Measurements from ENCODE around the gene HHIP. TPM values are rescaled to one million over a fixed set of nuclear protein-coding genes. Genes with fewer than 3 reads are reported as not detected.

Gene HHIP
- total and polyA plus RNA-seq, 2 donors from 2014 or later, result 0.85 to 2.5 TPM

- Histone ChIP-seq H3K36me3 (ENCODE audit: control insufficient read depth in 2 of 3, insufficient read depth in 3 of 3, low read length in 3 of 3) (no peaks in the 10 kb centered on the region), H3K9me3 (ENCODE audit: control insufficient read depth in 2 of 3, insufficient read depth in 1 of 3, low read length in 3 of 3) (no peaks in the 10 kb centered on the region), H3K9ac (ENCODE audit: low read length in 3 of 3) (no peak overlapping the region), H3K4me1 (ENCODE audit: control insufficient read depth in 2 of 3, insufficient read depth in 2 of 3, low read depth in 1 of 3, low read length in 3 of 3) (no peaks in the 10 kb centered on the region), H3K27ac (ENCODE audit: low read depth in 2 of 2, low read length in 2 of 2) (no peak overlapping the region), H3K4me3 (ENCODE audit: low read length in 3 of 3) (no peak overlapping the region), H3K27me3 (ENCODE audit: control insufficient read depth, insufficient read depth, low read length) (no peaks in the 10 kb centered on the region)
- DNase-seq (no peak), FAIRE-seq (no peak)
- intact Hi-C loops (cut with DNase I), result no loop called here
- no peak for TF ChIP-seq CTCF (IDR thresholded peaks at IDR 0.05; ENCODE audit: borderline replicate concordance, extremely low read depth, insufficient read depth)
Measured at GRCh38 chr4:144689125-144689524, 43.2 kb downstream of the HHIP start.

- Histone ChIP-seq H3K27ac (ENCODE audit: low read depth in 2 of 2, low read length in 2 of 2) (no peak overlapping the region), H3K36me3 (ENCODE audit: control insufficient read depth in 2 of 3, insufficient read depth in 3 of 3, low read length in 3 of 3) (no peaks in the 10 kb centered on the region), H3K4me3 (ENCODE audit: low read length in 3 of 3) (no peak overlapping the region), H3K4me1 (ENCODE audit: control insufficient read depth in 2 of 3, insufficient read depth in 2 of 3, low read depth in 1 of 3, low read length in 3 of 3) (no peaks in the 10 kb centered on the region), H3K9ac (ENCODE audit: low read length in 3 of 3) (no peak overlapping the region), H3K9me3 (ENCODE audit: control insufficient read depth in 2 of 3, insufficient read depth in 1 of 3, low read length in 3 of 3) (no peaks in the 10 kb centered on the region), H3K27me3 (ENCODE audit: control insufficient read depth, insufficient read depth, low read length) (no peaks in the 10 kb centered on the region)
- intact Hi-C loops (cut with DNase I), result no loop called here
- no peak for TF ChIP-seq CTCF (IDR thresholded peaks at IDR 0.05; ENCODE audit: borderline replicate concordance, extremely low read depth, insufficient read depth)
- FAIRE-seq (no peak), DNase-seq (no peak)
Measured at GRCh38 chr4:144695721-144696120, 49.8 kb downstream of the HHIP start.

GRCh38 chr4:144696376-144696775, 50.4 kb downstream of the HHIP start:
- FAIRE-seq, result no peak
- intact Hi-C loops (cut with DNase I), result no loop called here
- H3K27me3 ChIP-seq (ENCODE audit: control insufficient read depth, insufficient read depth, low read length), result no peaks in the 10 kb centered on the region

More at GRCh38 chr4:144696376-144696775, 50.4 kb downstream of the HHIP start:
- H3K27ac ChIP-seq (ENCODE audit: low read depth in 2 of 2, low read length in 2 of 2), result no peak overlapping the region
- H3K36me3 ChIP-seq (ENCODE audit: control insufficient read depth in 2 of 3, insufficient read depth in 3 of 3, low read length in 3 of 3), result no peaks in the 10 kb centered on the region
- TF ChIP-seq CTCF (IDR thresholded peaks at IDR 0.05; ENCODE audit: borderline replicate concordance, extremely low read depth, insufficient read depth), result no peak
- H3K9ac ChIP-seq (ENCODE audit: low read length in 3 of 3), result no peak overlapping the region
- no peaks in the 10 kb centered on the region for H3K4me1 ChIP-seq (ENCODE audit: control insufficient read depth in 2 of 3, insufficient read depth in 2 of 3, low read depth in 1 of 3, low read length in 3 of 3)
- DNase-seq, result no peak
- H3K9me3 ChIP-seq (ENCODE audit: control insufficient read depth in 2 of 3, insufficient read depth in 1 of 3, low read length in 3 of 3), result no peaks in the 10 kb centered on the region
- H3K4me3 ChIP-seq (ENCODE audit: low read length in 3 of 3), result no peak overlapping the region

Data from kidney (tissue), 14 donors.